GOT3 (cell line): ENCODE measurements around the gene RNF150.

Experiments
- DNase-seq: peaks from one replicate; lab custom pipeline; 2025; ENCODE audit warnings: mixed read lengths; lab: John Stamatoyannopoulos, UW

Gene RNF150

GRCh38 chr4:141023051-141023450 is 110.2 kb downstream of the RNF150 start:
- no peak for DNase-seq

- DNase-seq, result no peak
These were observed 111.1 kb downstream of the RNF150 start for GRCh38 chr4:141022111-141022695.

- no peak for DNase-seq
These were observed 111.7 kb downstream of the RNF150 start for GRCh38 chr4:141021397-141022110.

- no peak for DNase-seq
These were observed 112.4 kb downstream of the RNF150 start for GRCh38 chr4:141020801-141021261.

- no peak for DNase-seq
These were observed 113.5 kb downstream of the RNF150 start for GRCh38 chr4:141019768-141020167.

GRCh38 chr4:141016117-141016798 is 117.0 kb downstream of the RNF150 start:
- DNase-seq, result no peak

GRCh38 chr4:141013899-141014298 is 119.4 kb downstream of the RNF150 start:
- DNase-seq, result no peak

GRCh38 chr4:141011901-141012315 is 121.4 kb downstream of the RNF150 start:
- DNase-seq, result no peak

GRCh38 chr4:141009931-141010330 is 123.3 kb downstream of the RNF150 start:
- no peak for DNase-seq

- no peak for DNase-seq
These were observed 124.1 kb downstream of the RNF150 start for GRCh38 chr4:141009129-141009528.

- DNase-seq, result no peak
These were observed 126.9 kb downstream of the RNF150 start for GRCh38 chr4:141006242-141006802.

GRCh38 chr4:141004823-141005222 is 128.4 kb downstream of the RNF150 start:
- no peak for DNase-seq

GRCh38 chr4:141003193-141003592 is 130.1 kb downstream of the RNF150 start:
- DNase-seq, result no peak

GRCh38 chr4:141002323-141002805 is 130.9 kb downstream of the RNF150 start:
- DNase-seq, result no peak

GRCh38 chr4:140996766-140997165 is 136.5 kb downstream of the RNF150 start:
- DNase-seq, result no peak

- DNase-seq, result no peak
These were observed 138.2 kb downstream of the RNF150 start for GRCh38 chr4:140995058-140995457.

- DNase-seq, result no peak
These were observed 139.3 kb downstream of the RNF150 start for GRCh38 chr4:140994015-140994414.

GRCh38 chr4:140993370-140993769 is 139.9 kb downstream of the RNF150 start:
- no peak for DNase-seq

- DNase-seq, result no peak
These were observed 143.3 kb downstream of the RNF150 start for GRCh38 chr4:140989944-140990343.

- no peak for DNase-seq
These were observed 147.2 kb downstream of the RNF150 start for GRCh38 chr4:140986045-140986444.

- no peak for DNase-seq
These were observed 150.5 kb downstream of the RNF150 start for GRCh38 chr4:140982613-140983340.
